ENCODE data around the gene CA4.

The CA4 gene

DNA sequence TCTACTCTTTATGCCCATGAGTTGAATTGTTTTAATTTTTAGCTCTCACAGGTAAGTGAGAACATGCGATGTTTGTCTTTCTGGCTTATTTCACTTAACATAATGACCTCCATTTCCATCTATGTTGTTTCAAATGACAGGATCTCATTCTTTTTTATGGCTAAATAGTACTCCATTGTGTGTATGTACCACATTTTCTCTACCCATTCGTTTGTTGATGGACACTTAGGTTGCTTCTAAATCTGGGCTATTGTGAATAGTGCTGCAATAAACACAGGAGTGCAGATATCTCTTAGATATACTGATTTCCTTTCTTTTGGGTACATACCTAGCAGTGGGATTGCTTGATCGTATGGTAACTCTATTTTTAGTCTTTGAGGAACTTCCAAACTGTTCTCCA, 19.3 kb upstream of the CA4 start:
- TF ChIP-seq TAF1 (IDR thresholded peaks at IDR 0.05; ENCODE audit: low read depth) (no peak), CREB1 (IDR thresholded peaks at IDR 0.05; ENCODE audit: low read depth) (no peak), CEBPB (IDR thresholded peaks at IDR 0.05) (no peak), EGR1 (IDR thresholded peaks at IDR 0.05) (no peak), MAX (IDR thresholded peaks at IDR 0.05) (no peak), NFIC (IDR thresholded peaks at IDR 0.05) (no peak), YY1 (IDR thresholded peaks at IDR 0.05; ENCODE audit: low read depth) (no peak), RAD21 (IDR thresholded peaks at IDR 0.05; ENCODE audit: low read depth) (no peak), ZBTB7A (IDR thresholded peaks at IDR 0.05; ENCODE audit: low read depth) (no peak), TCF12 (IDR thresholded peaks at IDR 0.05; ENCODE audit: low read depth) (no peak), EP300 (IDR thresholded peaks at IDR 0.05; ENCODE audit: borderline replicate concordance) (no peak), USF1 (IDR thresholded peaks at IDR 0.05) (no peak)
- TF ChIP-seq, protein P1, sequence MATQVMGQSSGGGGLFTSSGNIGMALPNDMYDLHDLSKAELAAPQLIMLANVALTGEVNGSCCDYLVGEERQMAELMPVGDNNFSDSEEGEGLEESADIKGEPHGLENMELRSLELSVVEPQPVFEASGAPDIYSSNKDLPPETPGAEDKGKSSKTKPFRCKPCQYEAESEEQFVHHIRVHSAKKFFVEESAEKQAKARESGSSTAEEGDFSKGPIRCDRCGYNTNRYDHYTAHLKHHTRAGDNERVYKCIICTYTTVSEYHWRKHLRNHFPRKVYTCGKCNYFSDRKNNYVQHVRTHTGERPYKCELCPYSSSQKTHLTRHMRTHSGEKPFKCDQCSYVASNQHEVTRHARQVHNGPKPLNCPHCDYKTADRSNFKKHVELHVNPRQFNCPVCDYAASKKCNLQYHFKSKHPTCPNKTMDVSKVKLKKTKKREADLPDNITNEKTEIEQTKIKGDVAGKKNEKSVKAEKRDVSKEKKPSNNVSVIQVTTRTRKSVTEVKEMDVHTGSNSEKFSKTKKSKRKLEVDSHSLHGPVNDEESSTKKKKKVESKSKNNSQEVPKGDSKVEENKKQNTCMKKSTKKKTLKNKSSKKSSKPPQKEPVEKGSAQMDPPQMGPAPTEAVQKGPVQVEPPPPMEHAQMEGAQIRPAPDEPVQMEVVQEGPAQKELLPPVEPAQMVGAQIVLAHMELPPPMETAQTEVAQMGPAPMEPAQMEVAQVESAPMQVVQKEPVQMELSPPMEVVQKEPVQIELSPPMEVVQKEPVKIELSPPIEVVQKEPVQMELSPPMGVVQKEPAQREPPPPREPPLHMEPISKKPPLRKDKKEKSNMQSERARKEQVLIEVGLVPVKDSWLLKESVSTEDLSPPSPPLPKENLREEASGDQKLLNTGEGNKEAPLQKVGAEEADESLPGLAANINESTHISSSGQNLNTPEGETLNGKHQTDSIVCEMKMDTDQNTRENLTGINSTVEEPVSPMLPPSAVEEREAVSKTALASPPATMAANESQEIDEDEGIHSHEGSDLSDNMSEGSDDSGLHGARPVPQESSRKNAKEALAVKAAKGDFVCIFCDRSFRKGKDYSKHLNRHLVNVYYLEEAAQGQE (IDR thresholded peaks at IDR 0.05; ENCODE audit: low read depth): no peak

GRCh38 chr17:60134396-60135150, 15.2 kb upstream of the CA4 start:
- TF ChIP-seq TCF12 (IDR thresholded peaks at IDR 0.05; ENCODE audit: low read depth) (no peak), RAD21 (IDR thresholded peaks at IDR 0.05; ENCODE audit: low read depth) (no peak), MAX (IDR thresholded peaks at IDR 0.05) (no peak), FOXM1 (IDR thresholded peaks at IDR 0.05; ENCODE audit: borderline replicate concordance, low read depth) (no peak), ZBTB7A (IDR thresholded peaks at IDR 0.05; ENCODE audit: low read depth) (no peak), EP300 (IDR thresholded peaks at IDR 0.05; ENCODE audit: borderline replicate concordance) (no peak), TEAD4 (IDR thresholded peaks at IDR 0.05) (no peak), NFIC (IDR thresholded peaks at IDR 0.05) (no peak), YY1 (IDR thresholded peaks at IDR 0.05; ENCODE audit: low read depth) (no peak)

DNA sequence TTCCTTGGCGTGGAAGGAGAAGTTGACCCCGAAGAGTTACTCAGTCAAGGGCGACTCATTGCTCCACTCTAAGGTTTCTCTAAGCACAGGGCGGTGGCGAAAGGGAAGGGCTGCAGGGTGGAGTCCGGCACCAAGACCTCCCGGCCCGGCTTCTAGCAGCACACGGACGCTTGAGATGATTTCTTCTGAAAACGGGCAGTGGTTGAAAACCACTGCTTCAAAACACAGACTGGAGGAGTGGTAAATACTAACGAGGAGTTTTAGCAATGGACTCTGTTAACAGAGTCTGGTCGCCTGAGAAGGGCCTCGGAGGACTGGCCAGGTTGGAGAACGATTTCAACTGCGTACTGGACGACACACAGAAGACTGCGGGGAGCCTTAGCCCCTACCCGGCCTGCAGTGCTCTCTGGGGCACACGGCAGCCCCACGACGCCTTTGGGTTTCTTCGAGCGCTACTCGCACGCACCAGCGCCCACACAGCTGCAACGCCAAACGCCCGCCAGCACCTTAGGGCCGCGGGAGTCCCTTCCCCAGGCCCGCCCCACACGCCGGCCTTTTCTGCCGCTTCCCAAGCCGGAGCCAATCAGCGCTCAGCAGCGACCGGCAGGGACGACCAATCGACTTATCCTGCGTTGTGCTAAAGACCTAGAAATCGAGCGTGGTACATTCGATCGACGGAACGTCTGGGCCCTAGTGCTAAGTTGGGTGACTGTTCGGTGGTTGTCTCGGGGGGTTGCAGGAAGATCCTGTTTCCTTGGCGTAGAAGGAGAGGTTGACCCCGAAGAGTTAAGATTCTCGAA, 14.4 kb upstream of the CA4 start:
- TF ChIP-seq, protein P1 (IDR thresholded peaks at IDR 0.05; ENCODE audit: low read depth): no peak; the same call in 1 of the 2 replicates
- no peak for TF ChIP-seq CREB1 (IDR thresholded peaks at IDR 0.05; ENCODE audit: low read depth)
- peak; percentile 99 for TF ChIP-seq MAX (IDR thresholded peaks at IDR 0.05)
- TF ChIP-seq USF1 (IDR thresholded peaks at IDR 0.05): no peak
- 0 out of 2 replicates have a peak, but pooled peaks have one; percentile 19 for TF ChIP-seq NFIC (IDR thresholded peaks at IDR 0.05)
- peak; percentile 57 for TF ChIP-seq TCF12 (IDR thresholded peaks at IDR 0.05; ENCODE audit: low read depth)
- TF ChIP-seq TEAD4 (IDR thresholded peaks at IDR 0.05): no peak
- no peak for TF ChIP-seq EP300 (IDR thresholded peaks at IDR 0.05; ENCODE audit: borderline replicate concordance)
- TF ChIP-seq FOXM1 (IDR thresholded peaks at IDR 0.05; ENCODE audit: borderline replicate concordance, low read depth): no peak
- TF ChIP-seq TAF1 (IDR thresholded peaks at IDR 0.05; ENCODE audit: low read depth): peak; percentile 55
- no peak; the same call in 1 of the 2 replicates for TF ChIP-seq CEBPB (IDR thresholded peaks at IDR 0.05)
- TF ChIP-seq RAD21 (IDR thresholded peaks at IDR 0.05; ENCODE audit: low read depth): no peak
- 0 out of 2 replicates have a peak, but pooled peaks have one; percentile 31 for TF ChIP-seq EGR1 (IDR thresholded peaks at IDR 0.05)
- TF ChIP-seq ZBTB7A (IDR thresholded peaks at IDR 0.05; ENCODE audit: low read depth): no peak
- TF ChIP-seq YY1 (IDR thresholded peaks at IDR 0.05; ENCODE audit: low read depth): peak; percentile 84

DNA sequence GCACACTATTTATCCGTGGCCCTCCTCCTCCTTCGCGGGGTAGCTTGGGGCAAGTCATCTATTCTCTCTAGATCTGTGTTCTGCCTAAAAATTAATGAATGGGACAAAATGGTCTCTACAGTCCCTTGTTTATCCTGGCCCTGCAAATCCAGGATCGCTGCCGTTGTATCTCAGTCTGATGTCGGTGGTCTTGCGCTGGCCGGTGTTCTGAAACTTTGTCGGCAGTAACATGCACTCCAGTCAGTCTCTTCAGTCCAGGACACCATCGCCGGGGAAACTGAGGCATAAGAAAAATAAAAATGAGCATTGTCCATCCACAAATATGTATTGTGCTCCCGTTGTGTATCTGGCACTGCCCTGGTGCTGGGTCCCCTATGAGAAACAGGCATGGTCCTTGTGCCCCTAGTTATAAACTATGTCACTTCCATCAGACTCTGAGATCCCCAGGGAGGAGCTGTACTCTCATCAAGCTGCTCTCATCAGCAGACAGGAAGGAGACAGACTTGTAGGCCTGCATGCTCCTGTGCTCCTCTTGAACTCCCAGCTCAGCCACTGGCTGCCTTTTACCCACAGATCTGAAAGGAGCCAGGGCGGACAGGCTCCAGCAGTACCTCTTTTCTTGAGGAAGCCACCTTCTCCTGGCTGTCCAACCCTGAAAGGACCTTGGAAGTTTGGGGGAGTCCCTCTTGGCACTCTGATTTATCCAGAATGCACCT, 13.7 kb upstream of the CA4 start:
- TF ChIP-seq EGR1 (IDR thresholded peaks at IDR 0.05): no peak
- no peak for TF ChIP-seq CREB1 (IDR thresholded peaks at IDR 0.05; ENCODE audit: low read depth)
- TF ChIP-seq CEBPB (IDR thresholded peaks at IDR 0.05): no peak
- TF ChIP-seq MAX (IDR thresholded peaks at IDR 0.05): no peak
- TF ChIP-seq RAD21 (IDR thresholded peaks at IDR 0.05; ENCODE audit: low read depth): no peak
- TF ChIP-seq, protein P1 (IDR thresholded peaks at IDR 0.05; ENCODE audit: low read depth): no peak; the same call in 1 of the 2 replicates
- TF ChIP-seq NFIC (IDR thresholded peaks at IDR 0.05): no peak
- TF ChIP-seq ZBTB7A (IDR thresholded peaks at IDR 0.05; ENCODE audit: low read depth): no peak
- TF ChIP-seq FOXM1 (IDR thresholded peaks at IDR 0.05; ENCODE audit: borderline replicate concordance, low read depth): no peak
- no peak for TF ChIP-seq EP300 (IDR thresholded peaks at IDR 0.05; ENCODE audit: borderline replicate concordance)
- TF ChIP-seq USF1 (IDR thresholded peaks at IDR 0.05): no peak
- no peak for TF ChIP-seq TEAD4 (IDR thresholded peaks at IDR 0.05)
- no peak for TF ChIP-seq YY1 (IDR thresholded peaks at IDR 0.05; ENCODE audit: low read depth)
- no peak for TF ChIP-seq TAF1 (IDR thresholded peaks at IDR 0.05; ENCODE audit: low read depth)
- no peak for TF ChIP-seq TCF12 (IDR thresholded peaks at IDR 0.05; ENCODE audit: low read depth)

All from Ishikawa (cell line).